H9 (cell line): ENCODE measurements around the gene ANKRD11. TPM values are rescaled to one million over a fixed set of nuclear protein-coding genes. Genes with fewer than 3 reads are reported as not detected.

Source experiments
- DNase-seq: peaks from one replicate; pipeline ENCODE4 v3.0.0-alpha.2; 2017
- H2AFZ ChIP-seq: one replicate; pipeline ENCODE4 v1.6.1; 2013; ENCODE audit warnings: mild to moderate bottlenecking, low read length, control low read depth, moderate library complexity
- H2AK5ac ChIP-seq: 2 replicates; pipeline ENCODE4 v1.6.1; 2013; ENCODE audit warnings: low read length, control low read depth, mixed read lengths; ENCODE audit not compliant: insufficient read length
- H2BK120ac ChIP-seq: one replicate; pipeline ENCODE4 v1.6.1; 2013; ENCODE audit warnings: low read depth, mild to moderate bottlenecking, low read length, control low read depth, inconsistent platforms; ENCODE audit not compliant: poor library complexity, severe bottlenecking
- H2BK12ac ChIP-seq: 2 replicates; pipeline ENCODE4 v1.6.1; 2013; ENCODE audit warnings: low read length, control low read depth, mixed read lengths, low read depth; ENCODE audit not compliant: insufficient read length
- H2BK15ac ChIP-seq: 2 replicates; pipeline ENCODE4 v1.6.1; 2013; ENCODE audit warnings: low read depth, low read length, control low read depth
- H2BK20ac ChIP-seq: one replicate; pipeline ENCODE4 v1.6.1; 2013; ENCODE audit warnings: low read depth, mild to moderate bottlenecking, low read length, control low read depth, inconsistent platforms; ENCODE audit not compliant: poor library complexity, severe bottlenecking
- H2BK5ac ChIP-seq: 2 replicates; pipeline ENCODE4 v1.6.1; 2013; ENCODE audit warnings: low read length, control low read depth, mixed read lengths; ENCODE audit not compliant: insufficient read length
- H3K14ac ChIP-seq: 2 replicates; pipeline ENCODE4 v1.6.1; 2013; ENCODE audit warnings: low read length, control low read depth; ENCODE audit not compliant: insufficient read depth
- H3K18ac ChIP-seq: 2 replicates; pipeline ENCODE4 v1.6.1; 2013; ENCODE audit warnings: low read depth, mild to moderate bottlenecking, mixed read lengths, low read length, control low read depth; ENCODE audit not compliant: insufficient read length
- H3K23ac ChIP-seq: 2 replicates; pipeline ENCODE4 v1.6.1; 2013; ENCODE audit warnings: low read length, control low read depth, mixed read lengths, low read depth; ENCODE audit not compliant: insufficient read length
- H3K23me2 ChIP-seq: 2 replicates; pipeline ENCODE4 v1.6.1; 2013; ENCODE audit warnings: low read depth, mild to moderate bottlenecking, mixed read lengths, low read length, control low read depth; ENCODE audit not compliant: insufficient read length, poor library complexity, severe bottlenecking
- H3K27ac ChIP-seq: 2 replicates; pipeline ENCODE4 v1.5.1; 2013; ENCODE audit warnings: low read length, control low read depth, mixed read lengths, low read depth; ENCODE audit not compliant: insufficient read length
- H3K27me3 ChIP-seq: 2 replicates; pipeline ENCODE4 v1.6.1; 2013; ENCODE audit warnings: low read length, control low read depth, inconsistent platforms; ENCODE audit not compliant: insufficient read depth
- H3K4ac ChIP-seq: 2 replicates; pipeline ENCODE4 v1.6.1; 2013; ENCODE audit warnings: low read depth, mild to moderate bottlenecking, control low read depth, inconsistent platforms, low read length, moderate library complexity
- H3K4me1 ChIP-seq: 2 replicates; pipeline ENCODE4 v1.6.1; 2013; ENCODE audit warnings: low read length, control low read depth, inconsistent platforms; ENCODE audit not compliant: insufficient read depth
- H3K4me2 ChIP-seq: 2 replicates; pipeline ENCODE4 v1.6.1; 2013; ENCODE audit warnings: low read length, control low read depth, mixed read lengths; ENCODE audit not compliant: insufficient read length, insufficient read depth
- H3K56ac ChIP-seq: 2 replicates; pipeline ENCODE4 v1.6.1; 2013; ENCODE audit warnings: low read depth, mild to moderate bottlenecking, mixed read lengths, low read length, control low read depth; ENCODE audit not compliant: insufficient read length
- H3K79me1 ChIP-seq: 2 replicates; pipeline ENCODE4 v1.6.1; 2013; ENCODE audit warnings: low read depth, mild to moderate bottlenecking, moderate library complexity, low read length, control low read depth, inconsistent platforms; ENCODE audit not compliant: insufficient read depth, poor library complexity, severe bottlenecking
- H3K79me2 ChIP-seq: 2 replicates; pipeline ENCODE4 v1.6.1; 2013; ENCODE audit warnings: low read length, control low read depth, inconsistent platforms; ENCODE audit not compliant: insufficient read depth
- H3K9ac ChIP-seq: 2 replicates; pipeline ENCODE4 v1.6.1; 2013; ENCODE audit warnings: low read length, control low read depth, mixed read lengths; ENCODE audit not compliant: insufficient read length; ENCODE audit errors: extremely low read depth
- H3K9me3 ChIP-seq: one replicate; pipeline ENCODE4 v1.6.1; 2013; ENCODE audit warnings: low read depth, low read length, inconsistent platforms; ENCODE audit not compliant: control insufficient read depth
- H3T11ph ChIP-seq: one replicate; pipeline ENCODE4 v1.6.1; 2013; ENCODE audit warnings: mild to moderate bottlenecking, low read length, control low read depth, inconsistent platforms
- H4K20me1 ChIP-seq: one replicate; pipeline ENCODE4 v1.6.1; 2013; ENCODE audit not compliant: control insufficient read depth, insufficient read length, insufficient read depth
- H4K5ac ChIP-seq: 2 replicates; pipeline ENCODE4 v1.6.1; 2013; ENCODE audit warnings: low read depth, mild to moderate bottlenecking, mixed read lengths, low read length, control low read depth; ENCODE audit not compliant: insufficient read length
- H4K8ac ChIP-seq: replicated peaks from 2 replicates; pipeline ENCODE4 v1.6.1; 2013; ENCODE audit warnings: low read length, control low read depth, mixed read lengths, low read depth; ENCODE audit not compliant: insufficient read length
- H4K91ac ChIP-seq: 2 replicates; pipeline ENCODE4 v1.6.1; 2013; ENCODE audit warnings: low read depth, mild to moderate bottlenecking, moderate library complexity, mixed read lengths, low read length, control low read depth; ENCODE audit not compliant: insufficient read length
- H3K27ac Mint-ChIP-seq, 3 experiments: 2 replicates in 2 of 3; 3 replicates in 1 of 3; pipeline ENCODE4 v1.8.0; 2020 to 2021; ENCODE audit warnings: mixed read lengths in 3 of 3, mild to moderate bottlenecking in 1 of 3, moderate library complexity in 1 of 3
- H3K27me3 Mint-ChIP-seq: 2 replicates; pipeline ENCODE4 v1.8.0; 2021; ENCODE audit warnings: low read depth, mild to moderate bottlenecking, moderate library complexity, mixed read lengths
- H3K36me3 Mint-ChIP-seq, 3 experiments: 2 replicates in 2 of 3; 3 replicates in 1 of 3; pipeline ENCODE4 v1.8.0; 2020 to 2021; ENCODE audit warnings: low read depth in 3 of 3, mixed read lengths in 3 of 3; ENCODE audit not compliant: insufficient read depth in 1 of 3
- H3K4me1 Mint-ChIP-seq, 2 experiments: 2 replicates each; pipeline ENCODE4 v1.8.0; 2020; ENCODE audit warnings: mixed read lengths in 2 of 2
- H3K4me3 Mint-ChIP-seq, 2 experiments: 2 replicates in 1 of 2; 3 replicates in 1 of 2; pipeline ENCODE4 v1.8.0; 2020 to 2021; ENCODE audit warnings: mild to moderate bottlenecking in 2 of 2, mixed read lengths in 2 of 2, moderate library complexity in 1 of 2
- H3K9me3 Mint-ChIP-seq, 2 experiments: 2 replicates in 1 of 2; 3 replicates in 1 of 2; pipeline ENCODE4 v1.8.0; 2020; ENCODE audit warnings: mild to moderate bottlenecking in 2 of 2, mixed read lengths in 2 of 2, moderate library complexity in 1 of 2
- CTCF ChIP-seq: fragments of 200-600 bp; sonication (generic); conservative IDR thresholded peaks from 3 replicates; pipeline ENCODE4 v1.8.0; 2021; ENCODE audit warnings: antibody characterized with exemption, mild to moderate bottlenecking
- WGBS: extraction: QIAGEN DNeasy Blood & Tissue Kit; methylation state at CpG from one replicate; pipeline ENCODE4 v1.1.7; 2013; ENCODE audit warnings: missing lambda C conversion rate, low lambda C conversion rate, mixed read lengths; ENCODE audit not compliant: insufficient read length; ENCODE audit errors: extremely low coverage; 5-methylcytosine and 5-hydroxymethylcytosine counted together
- total RNA-seq: library from RNA; stranded (reverse); gene quantifications from 2 replicates; pipeline ENCODE4 v1.2.1, GENCODE V29; 2021

The ANKRD11 gene
- total RNA-seq, 1 experiment from 2014 or later = 181 TPM

GRCh38 chr16:89334988-89335802, 155.2 kb downstream of the ANKRD11 start:
- no peaks in the 10 kb centered on the region for H3K9me3 Mint-ChIP-seq
- peaks cover 59% of the 10 kb centered on the region for H3K79me2 ChIP-seq
- no peak overlapping the region for H3K4me3 Mint-ChIP-seq
- no peaks in the 10 kb centered on the region for H3K79me1 ChIP-seq
- H3K23me2 ChIP-seq = no peaks in the 10 kb centered on the region
- H3K4ac ChIP-seq = no peak overlapping the region
- no peak overlapping the region for H3K4me2 ChIP-seq
- no peak overlapping the region for H2BK120ac ChIP-seq
- peaks cover 47 to 48% of the 10 kb centered on the region in 2 experiments for H3K4me1 Mint-ChIP-seq
- no peak overlapping the region for H3K14ac ChIP-seq
- H3K27ac ChIP-seq = no peak overlapping the region
- WGBS = no CpG with 5 or more reads among the region's 22 CpGs
- no peak for DNase-seq
- H4K8ac ChIP-seq = no peak overlapping the region
- no peaks in the 10 kb centered on the region; the same call in 1 of the 2 replicates for H3K4me1 ChIP-seq
- H3T11ph ChIP-seq = no peak overlapping the region
- H2BK20ac ChIP-seq = no peak overlapping the region
- H3K18ac ChIP-seq = no peak overlapping the region
- no peak overlapping the region for H2BK12ac ChIP-seq
- H3K9me3 ChIP-seq = no peaks in the 10 kb centered on the region
- H2AK5ac ChIP-seq = no peak overlapping the region
- H3K9ac ChIP-seq = no peak overlapping the region
- peaks cover 3% of the 10 kb centered on the region for H4K20me1 ChIP-seq
- H3K27ac Mint-ChIP-seq = peak overlapping the region; percentile 66 to 93 (median 67); a peak in 5 of 7 replicates
- H4K91ac ChIP-seq = no peak overlapping the region
- no peak overlapping the region for H3K56ac ChIP-seq
- peaks cover 2% of the 10 kb centered on the region; the same call in 1 of the 2 replicates for H3K27me3 Mint-ChIP-seq
- no peak overlapping the region for H4K5ac ChIP-seq
- no peak overlapping the region for H2BK15ac ChIP-seq
- H3K36me3 Mint-ChIP-seq = no peaks in the 10 kb centered on the region; a peak in 2 of 7 replicates
- H2AFZ ChIP-seq = no peak overlapping the region
- no peak overlapping the region for H2BK5ac ChIP-seq
- no peaks in the 10 kb centered on the region for H3K27me3 ChIP-seq
- H3K23ac ChIP-seq = no peak overlapping the region
- peak; percentile 38; the same call in 2 of the 3 replicates for TF ChIP-seq CTCF
